ENCODE measurements around the gene LGSN.
"Not testable (repeated sequence)": the region's sequence is repeated elsewhere in the genome, so short reads cannot be mapped to it uniquely, and the experiment has no call there.

Gene LGSN

GRCh38 chr6:63245420-63245819 lies 74.4 kb downstream of the LGSN start:
- Mint-ChIP-seq H3K4me1 (no peaks in the 10 kb centered on the region), H3K9me3 (no peaks in the 10 kb centered on the region), H3K36me3 (no peaks in the 10 kb centered on the region), H3K27me3 (no peaks in the 10 kb centered on the region), H3K4me3 (no peak overlapping the region), H3K27ac (no peak overlapping the region)
- CTCF ChIA-PET, result interaction anchor here (0.6 kb wide), 1 partner anchor 543 kb away, joined by 3 read pairs; no protein-coding TSS in a partner anchor
- no peak for DNase-seq

DNA sequence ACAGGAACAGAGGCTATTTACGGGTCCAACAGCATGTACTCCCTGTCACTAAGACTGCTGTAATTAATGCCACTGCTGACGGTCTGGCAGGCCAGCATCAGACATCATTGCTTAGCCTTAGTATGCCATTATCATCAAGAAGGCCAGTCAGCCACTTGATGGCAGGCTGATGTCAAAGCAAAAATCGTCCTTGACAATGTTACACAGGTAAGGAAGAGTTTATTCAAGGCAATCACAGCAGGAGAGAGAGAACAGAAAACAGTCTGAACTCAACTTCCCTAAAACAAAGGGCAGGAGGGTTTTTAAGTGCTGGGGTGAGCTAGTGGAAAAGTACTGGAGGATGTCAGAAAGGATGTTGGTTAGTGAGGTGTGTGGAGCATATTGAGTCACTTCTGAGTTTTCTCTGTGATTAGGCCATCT lies 83.4 kb downstream of the LGSN start:
- Mint-ChIP-seq H3K4me3 (no peak overlapping the region), H3K27me3 (no peaks in the 10 kb centered on the region), H3K36me3 (no peaks in the 10 kb centered on the region), H3K4me1 (no peaks in the 10 kb centered on the region), H3K9me3 (peaks cover 7% of the 10 kb centered on the region), H3K27ac (no peak overlapping the region)
- DNase-seq, result no peak
- CTCF ChIA-PET, result no interaction called here

DNA sequence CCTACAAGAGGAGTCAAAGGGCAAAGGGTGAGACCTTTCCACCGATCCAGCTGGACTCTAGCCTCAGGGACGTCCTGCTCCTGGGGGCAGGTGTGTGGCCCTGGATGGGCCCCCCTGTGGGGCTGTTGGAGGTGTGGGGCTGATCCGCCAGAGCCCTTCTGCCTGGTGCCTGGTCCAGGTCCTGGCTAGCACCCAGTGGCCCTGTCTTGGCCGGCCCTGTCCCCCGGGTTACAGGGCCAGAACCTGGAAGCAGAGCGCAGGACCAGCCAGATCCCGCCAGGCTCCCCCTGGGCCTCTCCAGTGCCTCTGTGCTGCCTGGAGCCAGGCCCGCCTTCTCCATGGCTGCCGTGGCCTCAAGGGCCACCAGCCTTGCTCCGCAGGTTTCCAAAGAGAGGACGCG lies 89.3 kb downstream of the LGSN start:
- H3K36me3 Mint-ChIP-seq, H3K4me3 Mint-ChIP-seq, H3K27ac Mint-ChIP-seq, CTCF ChIA-PET, H3K9me3 Mint-ChIP-seq, H3K4me1 Mint-ChIP-seq, DNase-seq, H3K27me3 Mint-ChIP-seq: not testable (repeated sequence)

- H3K27me3 Mint-ChIP-seq, H3K4me3 Mint-ChIP-seq, H3K9me3 Mint-ChIP-seq, DNase-seq, CTCF ChIA-PET, H3K4me1 Mint-ChIP-seq, H3K27ac Mint-ChIP-seq, H3K36me3 Mint-ChIP-seq: not testable (repeated sequence)
These were observed 89.8 kb downstream of the LGSN start for GRCh38 chr6:63230027-63230426.

- H3K4me3 Mint-ChIP-seq, H3K36me3 Mint-ChIP-seq, H3K9me3 Mint-ChIP-seq, CTCF ChIA-PET, H3K4me1 Mint-ChIP-seq, H3K27ac Mint-ChIP-seq, DNase-seq, H3K27me3 Mint-ChIP-seq: not testable (repeated sequence)
These were observed 91.6 kb downstream of the LGSN start for GRCh38 chr6:63227928-63228894.

GRCh38 chr6:63225987-63226386 lies 93.8 kb downstream of the LGSN start:
- H3K4me3 Mint-ChIP-seq, H3K9me3 Mint-ChIP-seq, H3K36me3 Mint-ChIP-seq, H3K27ac Mint-ChIP-seq, DNase-seq, CTCF ChIA-PET, H3K4me1 Mint-ChIP-seq, H3K27me3 Mint-ChIP-seq: not testable (repeated sequence)

All from activated naive CD4-positive, alpha-beta T cell treated with anti-CD3 and anti-CD28 coated beads, Interleukin-2, amount 10 ng/mL, durations not matched to agents 7 days and 5 days (primary cell).